ENCODE results near the gene LRRC32. TPM values are rescaled to one million over a fixed set of nuclear protein-coding genes. Genes with fewer than 3 reads are reported as not detected.

LRRC32 gene
- total and polyA plus RNA-seq, 9 of the 15 experiments (the other 6 are each of a cell fraction or from before 2014, with no cell fraction given) = 0.10 to 0.50 (median 0.19) TPM; not detected in 5

GRCh38 chr11:76630600-76631281, 39.8 kb downstream of the LRRC32 start:
- peaks cover 0 to 11% of the 10 kb centered on the region in 2 experiments; a peak in 2 of 5 replicates for H3K4me1 ChIP-seq (replicated peaks in 1 of 2; ENCODE audit: control insufficient read depth in 2 of 2, insufficient read depth in 2 of 2, low read length in 2 of 2)
- H3K4me2 ChIP-seq (ENCODE audit: insufficient read depth, low read length) = peak overlapping the region; percentile 28
- FAIRE-seq (no peak), DNase-seq (ENCODE audit: extremely low read depth in 1 of 4, low spot score in 3 of 4) (no peak), ATAC-seq (no peak)
- peaks cover 6 to 10% of the 10 kb centered on the region in 2 experiments; a peak in 3 of 5 replicates for H3K27me3 ChIP-seq (ENCODE audit: control insufficient read depth in 2 of 2, insufficient read depth in 2 of 2, low read length in 2 of 2)
- H3K79me2 ChIP-seq (ENCODE audit: control insufficient read depth, insufficient read depth, low read length) = no peaks in the 10 kb centered on the region
- intact Hi-C loops (cut with micrococcal nuclease) (no loop called here), in situ Hi-C loops (cut with MboI) (no loop called here)
- no peaks in the 10 kb centered on the region for H3K9me1 ChIP-seq (ENCODE audit: control insufficient read depth, insufficient read depth, low read length)
- no peaks in the 10 kb centered on the region for H3K36me3 ChIP-seq (ENCODE audit: control insufficient read depth, insufficient read depth, low read length)
- H4K20me1 ChIP-seq (replicated peaks; ENCODE audit: control insufficient read depth, insufficient read depth, low read length) = no peaks in the 10 kb centered on the region
- H2AFZ ChIP-seq (ENCODE audit: low read depth, low read length) = peak overlapping the region; percentile 69
- BruUV-seq (replicated peaks) = no TSS peak
- H3K9ac ChIP-seq (ENCODE audit: insufficient read depth in 1 of 2, low read depth in 2 of 2, low read length in 2 of 2) = no peak overlapping the region; a peak in 1 of 4 replicates
- no peak overlapping the region for H3K4me3 ChIP-seq
- H3K9me3 ChIP-seq (replicated peaks; ENCODE audit: control insufficient read depth, insufficient read depth, low read depth, low read length) = no peaks in the 10 kb centered on the region
- H3K27ac ChIP-seq (ENCODE audit: extremely low read depth, low read depth, low read length) = no peak overlapping the region
- ChIA-PET POLR2A (interaction anchor here (0.6 to 1.1 kb wide), 4 partner anchors 9 to 206 kb away, joined by 3 to 4 read pairs (median 4); no protein-coding TSS in a partner anchor), CTCF (ENCODE audit: low intra/inter-chr PET ratio) (no interaction called here)
- TF ChIP-seq ZNF707 (CRISPR knock-in tag; conservative IDR thresholded peaks at IDR 0.05) = peak; percentile 87
- TF ChIP-seq ZFP91 (CRISPR knock-in tag; IDR thresholded peaks at IDR 0.05) = no peak
- TF ChIP-seq SAP30 (IDR thresholded peaks at IDR 0.05; ENCODE audit: borderline replicate concordance, insufficient read depth, low read depth, low read length, poor library complexity, severe bottlenecking) = no peak
- 40% methylated on average over 6 of the region's 6 CpGs for WGBS (ENCODE audit: insufficient coverage, low coverage, missing lambda C conversion rate)
